HG03565 (cell line): Measurements from ENCODE around the gene CCDC186.
A peak's percentile ranks its signal among the peaks of the same experiment; 100 is the strongest.

Experiments used
- ATAC-seq: cut with Tn5 transposase; IDR thresholded peaks from one replicate; pipeline ENCODE4 v1.9.1; 2021; ENCODE audit warnings: mild to moderate bottlenecking, moderate library complexity; ENCODE audit not compliant: unreplicated experiment

The CCDC186 gene

GRCh38 chr10:114173921-114174694 lies at the start of gene CCDC186:
TSS of gene CCDC186 (minus strand) at chr10:114174203. CDS start at chr10:114163268, 10,935 bp downstream.
- ATAC-seq: peak; percentile 98

- no peak for ATAC-seq
Measured at GRCh38 chr10:114223066-114223465, 49.1 kb upstream of the CCDC186 start.

GRCh38 chr10:114221235-114221634 lies 47.2 kb upstream of the CCDC186 start:
- no peak for ATAC-seq

- no peak for ATAC-seq
Measured at GRCh38 chr10:114220281-114220680, 46.3 kb upstream of the CCDC186 start.

- no peak for ATAC-seq
Measured at GRCh38 chr10:114215033-114215432, 41.0 kb upstream of the CCDC186 start.

- ATAC-seq: no peak
Measured at GRCh38 chr10:114212153-114212552, 38.1 kb upstream of the CCDC186 start.

GRCh38 chr10:114208351-114208750 lies 34.3 kb upstream of the CCDC186 start:
- no peak for ATAC-seq

- ATAC-seq: no peak
Measured at GRCh38 chr10:114207349-114207748, 33.3 kb upstream of the CCDC186 start.

- no peak for ATAC-seq
Measured at GRCh38 chr10:114206902-114207301, 32.9 kb upstream of the CCDC186 start.

- no peak for ATAC-seq
Measured at GRCh38 chr10:114202812-114203211, 28.8 kb upstream of the CCDC186 start.

GRCh38 chr10:114199239-114199638 lies 25.2 kb upstream of the CCDC186 start:
- no peak for ATAC-seq

GRCh38 chr10:114195079-114195478 lies 21.1 kb upstream of the CCDC186 start:
- peak; percentile 96 for ATAC-seq

- ATAC-seq: no peak
Measured at GRCh38 chr10:114189700-114190099, 15.7 kb upstream of the CCDC186 start.

- no peak for ATAC-seq
Measured at GRCh38 chr10:114188900-114189299, 14.9 kb upstream of the CCDC186 start.

- ATAC-seq: no peak
Measured at GRCh38 chr10:114188001-114188400, 14.0 kb upstream of the CCDC186 start.

GRCh38 chr10:114184276-114184675 lies 10.3 kb upstream of the CCDC186 start:
- no peak for ATAC-seq

GRCh38 chr10:114183563-114183962 lies 9.6 kb upstream of the CCDC186 start:
- ATAC-seq: no peak

- ATAC-seq: no peak
Measured at GRCh38 chr10:114181971-114182370, 8.0 kb upstream of the CCDC186 start.

- no peak for ATAC-seq
Measured at GRCh38 chr10:114180937-114181336, 6.9 kb upstream of the CCDC186 start.

- ATAC-seq: no peak
Measured at GRCh38 chr10:114179747-114180146, 5.7 kb upstream of the CCDC186 start.

- no peak for ATAC-seq
Measured at GRCh38 chr10:114179148-114179547, 5.1 kb upstream of the CCDC186 start, which contains the start of gene TDRD1. TSS of gene TDRD1 (plus strand) at chr10:114179353. CDS start at chr10:114187832, 8,479 bp downstream.

GRCh38 chr10:114176511-114176910 lies 2.5 kb upstream of the CCDC186 start:
- ATAC-seq: no peak

GRCh38 chr10:114175667-114176066 lies 1.7 kb upstream of the CCDC186 start:
- no peak for ATAC-seq
